Measurements from ENCODE around the gene FAM120B. TPM values are rescaled to one million over a fixed set of nuclear protein-coding genes. Genes with fewer than 3 reads are reported as not detected.

Gene FAM120B
- total RNA-seq, 1 experiment from 2014 or later: 16.7 TPM

DNA sequence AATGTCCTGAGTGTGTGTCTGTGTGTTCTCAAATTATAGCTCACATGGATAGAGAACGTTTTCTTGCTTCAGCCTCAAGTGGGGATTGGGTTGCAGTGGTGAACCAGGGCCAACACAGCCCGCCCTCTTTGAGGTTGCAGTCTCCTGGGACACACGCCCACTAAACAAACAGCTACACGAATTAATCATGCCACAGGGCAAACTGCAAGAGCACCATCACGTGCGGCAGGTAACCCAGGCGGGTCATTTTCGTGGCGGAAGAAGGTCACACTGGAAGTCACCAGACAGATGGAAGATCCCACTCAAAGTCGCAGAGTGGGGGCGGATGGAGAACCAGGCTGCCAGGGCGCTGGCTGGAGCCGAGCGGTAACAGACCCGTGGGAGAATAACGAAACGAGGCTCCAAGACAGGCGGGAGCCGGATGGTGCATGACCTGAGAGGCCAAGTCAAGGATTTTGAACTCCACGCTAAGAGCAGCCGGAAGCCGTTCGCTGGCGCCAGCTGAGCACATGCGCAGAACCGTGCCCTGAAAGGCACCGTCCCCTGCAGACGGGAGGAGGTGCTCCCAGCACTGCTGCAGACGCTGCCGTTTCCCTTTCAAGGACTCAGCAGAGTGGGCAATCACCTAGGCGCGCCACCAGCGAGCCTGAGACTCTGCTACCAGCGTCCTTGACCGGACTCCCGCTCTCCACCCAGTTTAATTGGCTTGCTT is 26.4 kb upstream of the FAM120B start:
- Histone ChIP-seq H3K4me2 (ENCODE audit: insufficient read depth, insufficient read length, low read length) (no peak overlapping the region), H3K18ac (ENCODE audit: insufficient read length, low read depth, low read length) (no peak overlapping the region), H2BK15ac (ENCODE audit: low read depth, low read length) (no peak overlapping the region), H3K4me1 (ENCODE audit: insufficient read depth, low read length) (peaks cover 3% of the 10 kb centered on the region; the same call in 1 of the 2 replicates), H4K5ac (ENCODE audit: insufficient read length, low read depth, low read length) (no peak overlapping the region), H3K9me3 (ENCODE audit: control insufficient read depth, low read depth, low read length) (no peaks in the 10 kb centered on the region), H3K27me3 (ENCODE audit: insufficient read depth, low read length) (no peaks in the 10 kb centered on the region), H2BK12ac (ENCODE audit: insufficient read length, low read depth, low read length) (no peak overlapping the region), H3K23ac (ENCODE audit: insufficient read length, low read depth, low read length) (no peak overlapping the region), H2BK120ac (ENCODE audit: low read depth, low read length, poor library complexity, severe bottlenecking) (no peak overlapping the region), H4K91ac (ENCODE audit: insufficient read length, low read depth, low read length) (no peak overlapping the region), H3K79me1 (ENCODE audit: insufficient read depth, low read depth, low read length, poor library complexity, severe bottlenecking) (no peaks in the 10 kb centered on the region), H2BK5ac (ENCODE audit: insufficient read length, low read length) (no peak overlapping the region), H3K27ac (ENCODE audit: insufficient read length, low read depth, low read length) (no peak overlapping the region), H3K4ac (ENCODE audit: low read depth, low read length) (no peak overlapping the region), H2AFZ (ENCODE audit: low read length) (no peak overlapping the region), H3K79me2 (ENCODE audit: insufficient read depth, low read length) (no peaks in the 10 kb centered on the region), H4K8ac (replicated peaks; ENCODE audit: insufficient read length, low read depth, low read length) (no peak overlapping the region), H2AK5ac (ENCODE audit: insufficient read length, low read length) (no peak overlapping the region), H2BK20ac (ENCODE audit: low read depth, low read length, poor library complexity, severe bottlenecking) (no peak overlapping the region), H3T11ph (ENCODE audit: low read length) (no peak overlapping the region), H3K9ac (ENCODE audit: extremely low read depth, insufficient read length, low read length) (no peak overlapping the region), H3K23me2 (ENCODE audit: insufficient read length, low read depth, low read length, poor library complexity, severe bottlenecking) (no peaks in the 10 kb centered on the region), H4K20me1 (ENCODE audit: control insufficient read depth, insufficient read depth, insufficient read length) (no peaks in the 10 kb centered on the region), H3K56ac (ENCODE audit: insufficient read length, low read depth, low read length) (no peak overlapping the region), H3K14ac (ENCODE audit: insufficient read depth, low read length) (no peak overlapping the region; the same call in 1 of the 2 replicates)
- no CpG with 5 or more reads among the region's 36 CpGs for WGBS (ENCODE audit: extremely low coverage, insufficient read length, low lambda C conversion rate)
- Mint-ChIP-seq H3K27ac (no peak overlapping the region), H3K4me3 (no peak overlapping the region), H3K36me3 (ENCODE audit: insufficient read depth in 1 of 3, low read depth in 3 of 3) (peaks cover 0 to 16% (median 11%) of the 10 kb centered on the region in 3 experiments; a peak in 5 of 7 replicates), H3K4me1 (peaks cover 5 to 23% of the 10 kb centered on the region in 2 experiments; a peak in 3 of 4 replicates), H3K9me3 (no peaks in the 10 kb centered on the region), H3K27me3 (ENCODE audit: low read depth) (peaks cover 43% of the 10 kb centered on the region)
- no peak for DNase-seq
- TF ChIP-seq, protein P1, sequence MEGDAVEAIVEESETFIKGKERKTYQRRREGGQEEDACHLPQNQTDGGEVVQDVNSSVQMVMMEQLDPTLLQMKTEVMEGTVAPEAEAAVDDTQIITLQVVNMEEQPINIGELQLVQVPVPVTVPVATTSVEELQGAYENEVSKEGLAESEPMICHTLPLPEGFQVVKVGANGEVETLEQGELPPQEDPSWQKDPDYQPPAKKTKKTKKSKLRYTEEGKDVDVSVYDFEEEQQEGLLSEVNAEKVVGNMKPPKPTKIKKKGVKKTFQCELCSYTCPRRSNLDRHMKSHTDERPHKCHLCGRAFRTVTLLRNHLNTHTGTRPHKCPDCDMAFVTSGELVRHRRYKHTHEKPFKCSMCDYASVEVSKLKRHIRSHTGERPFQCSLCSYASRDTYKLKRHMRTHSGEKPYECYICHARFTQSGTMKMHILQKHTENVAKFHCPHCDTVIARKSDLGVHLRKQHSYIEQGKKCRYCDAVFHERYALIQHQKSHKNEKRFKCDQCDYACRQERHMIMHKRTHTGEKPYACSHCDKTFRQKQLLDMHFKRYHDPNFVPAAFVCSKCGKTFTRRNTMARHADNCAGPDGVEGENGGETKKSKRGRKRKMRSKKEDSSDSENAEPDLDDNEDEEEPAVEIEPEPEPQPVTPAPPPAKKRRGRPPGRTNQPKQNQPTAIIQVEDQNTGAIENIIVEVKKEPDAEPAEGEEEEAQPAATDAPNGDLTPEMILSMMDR (conservative IDR thresholded peaks at IDR 0.05): no peak

Measured in H9 (cell line).